Type B pancreatic cell (in vitro differentiated cells): ENCODE results near the gene STAT5B. TPM values are rescaled to one million over a fixed set of nuclear protein-coding genes. Genes with fewer than 3 reads are reported as not detected.
"Not testable (repeated sequence)": the region's sequence is repeated elsewhere in the genome, so short reads cannot be mapped to it uniquely, and the experiment has no call there.

Experiments used
- DNase-seq: peaks from one replicate; pipeline ENCODE4 v3.0.0; 2021; ENCODE audit warnings: mixed read lengths; ENCODE audit not compliant: unreplicated experiment; ENCODE audit errors: extremely low spot score
- H3K27ac Mint-ChIP-seq: 2 replicates; pipeline ENCODE4 v1.8.0; 2021; ENCODE audit warnings: mild to moderate bottlenecking, mixed read lengths
- H3K27me3 Mint-ChIP-seq: 2 replicates; pipeline ENCODE4 v1.8.0; 2021; ENCODE audit warnings: mixed read lengths
- H3K36me3 Mint-ChIP-seq: 2 replicates; pipeline ENCODE4 v1.8.0; 2021; ENCODE audit warnings: mixed read lengths
- H3K4me1 Mint-ChIP-seq: one replicate; pipeline ENCODE4 v1.8.0; 2021; ENCODE audit warnings: mixed read lengths; ENCODE audit not compliant: unreplicated experiment
- H3K4me3 Mint-ChIP-seq: 2 replicates; pipeline ENCODE4 v1.8.0; 2021; ENCODE audit warnings: mild to moderate bottlenecking, mixed read lengths
- H3K9me3 Mint-ChIP-seq: 2 replicates; pipeline ENCODE4 v1.8.0; 2021; ENCODE audit warnings: mixed read lengths
- CTCF ChIP-seq: fragments of 200-600 bp; sonication (generic); conservative IDR thresholded peaks from 2 replicates; pipeline ENCODE4 v1.5.0; 2021; ENCODE audit warnings: antibody characterized with exemption, mild to moderate bottlenecking
- total RNA-seq: library from RNA; stranded (reverse); gene quantifications from 2 replicates; pipeline ENCODE4 v1.2.1, GENCODE V29; 2021; ENCODE audit warnings: low replicate concordance

STAT5B gene
- total RNA-seq, 1 donor from 2014 or later: 42.3 TPM

DNA sequence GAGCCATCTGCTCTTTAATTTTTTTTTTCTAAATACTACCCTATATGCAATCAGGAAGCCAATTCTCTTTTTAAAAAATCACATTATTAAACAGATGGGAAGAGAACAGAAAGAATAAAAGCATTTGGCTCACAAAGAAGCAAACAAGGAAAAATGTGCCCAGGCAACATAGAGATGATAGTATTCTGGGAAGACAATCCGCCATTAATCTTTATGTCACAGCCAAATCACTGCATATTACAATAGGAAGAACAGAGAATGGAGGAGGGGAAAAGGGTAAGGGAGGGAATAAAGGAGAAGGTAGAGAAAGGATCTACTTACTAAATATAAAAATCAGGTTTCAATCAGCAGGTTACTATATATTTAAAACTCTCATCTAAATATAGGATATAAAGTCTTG lies 34.3 kb downstream of the STAT5B start:
- TF ChIP-seq CTCF: no peak
- H3K27ac Mint-ChIP-seq: no peak overlapping the region
- no peaks in the 10 kb centered on the region for H3K9me3 Mint-ChIP-seq
- no peak overlapping the region for H3K4me3 Mint-ChIP-seq
- H3K27me3 Mint-ChIP-seq: no peaks in the 10 kb centered on the region
- no peak for DNase-seq
- H3K4me1 Mint-ChIP-seq: peaks cover 21% of the 10 kb centered on the region
- H3K36me3 Mint-ChIP-seq: no peaks in the 10 kb centered on the region

DNA sequence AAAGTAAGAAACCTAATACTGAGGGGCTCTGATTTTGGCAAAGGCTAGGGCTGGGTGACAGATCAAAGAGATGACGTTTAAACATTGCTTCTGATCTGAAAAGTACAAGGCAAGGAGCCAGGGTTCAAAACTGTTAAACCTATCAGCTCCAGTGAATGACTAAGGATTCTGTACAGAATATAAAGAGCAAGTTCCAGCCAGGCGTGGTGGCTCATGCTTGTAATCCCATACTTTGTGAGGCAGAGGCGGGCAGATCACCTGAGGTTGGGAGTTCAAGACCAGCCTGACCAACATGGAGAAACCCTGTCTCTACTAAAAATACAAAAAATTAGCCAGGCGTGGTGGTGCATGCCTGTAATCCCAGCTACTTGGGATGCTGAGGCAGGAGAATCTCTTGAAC lies 35.3 kb downstream of the STAT5B start:
- not testable (repeated sequence) for H3K9me3 Mint-ChIP-seq, DNase-seq, H3K27me3 Mint-ChIP-seq, H3K27ac Mint-ChIP-seq, H3K36me3 Mint-ChIP-seq, H3K4me3 Mint-ChIP-seq
- H3K4me1 Mint-ChIP-seq: peaks cover 16% of the 10 kb centered on the region

DNA sequence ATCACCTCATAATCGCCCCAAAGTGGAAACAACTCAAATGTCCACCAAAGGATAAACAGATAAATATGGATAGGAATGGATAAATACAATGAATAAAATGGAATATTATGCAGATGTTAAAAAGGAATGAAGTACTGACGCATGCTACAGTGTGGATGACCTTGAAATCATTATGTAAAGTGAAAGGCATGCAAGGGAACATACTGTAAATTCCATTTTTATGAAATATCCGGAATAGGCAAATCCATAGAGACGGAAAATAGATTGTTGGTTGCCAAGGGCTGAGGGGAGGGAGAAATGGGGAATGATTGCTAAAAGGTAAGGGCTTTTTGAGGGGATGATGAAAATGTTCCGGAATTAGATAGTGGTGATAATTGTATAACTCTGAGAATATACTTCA lies 36.0 kb downstream of the STAT5B start:
- Mint-ChIP-seq H3K27ac (no peak overlapping the region), H3K4me1 (peaks cover 16% of the 10 kb centered on the region), H3K4me3 (no peak overlapping the region), H3K9me3 (no peaks in the 10 kb centered on the region), H3K27me3 (no peaks in the 10 kb centered on the region), H3K36me3 (no peaks in the 10 kb centered on the region)
- no peak for TF ChIP-seq CTCF
- no peak for DNase-seq

- not testable (repeated sequence) for H3K36me3 Mint-ChIP-seq, H3K27ac Mint-ChIP-seq
Observed at GRCh38 chr17:42239576-42239975, 36.6 kb downstream of the STAT5B start.

DNA sequence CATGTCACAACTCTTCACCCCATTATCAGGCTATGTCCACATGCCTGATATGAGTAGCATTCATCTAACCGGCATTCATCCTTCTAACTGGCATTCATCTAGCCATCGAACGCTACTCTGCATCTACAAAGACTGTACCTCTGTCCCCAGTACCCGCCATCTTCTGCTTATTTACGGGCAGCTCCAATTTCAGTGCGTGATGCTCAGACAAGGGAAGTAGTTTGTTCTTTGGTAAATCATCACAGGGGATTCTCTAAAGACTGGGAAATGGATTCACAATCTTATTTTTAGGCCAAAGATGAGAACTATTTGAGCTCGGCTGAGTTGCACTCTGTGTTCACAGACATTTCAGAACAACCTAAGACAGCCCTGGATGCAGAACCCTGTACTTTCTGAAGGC lies 39.4 kb downstream of the STAT5B start:
- no peak overlapping the region for H3K4me3 Mint-ChIP-seq
- no peak for DNase-seq
- H3K27me3 Mint-ChIP-seq: no peaks in the 10 kb centered on the region
- no peaks in the 10 kb centered on the region for H3K9me3 Mint-ChIP-seq
- no peaks in the 10 kb centered on the region for H3K36me3 Mint-ChIP-seq
- H3K27ac Mint-ChIP-seq: no peak overlapping the region
- TF ChIP-seq CTCF: no peak
- H3K4me1 Mint-ChIP-seq: peaks cover 2% of the 10 kb centered on the region

More at GRCh38 chr17:42239576-42239975, 36.6 kb downstream of the STAT5B start:
- DNase-seq, H3K27me3 Mint-ChIP-seq, H3K4me3 Mint-ChIP-seq, H3K9me3 Mint-ChIP-seq: not testable (repeated sequence)
- H3K4me1 Mint-ChIP-seq: peaks cover 15% of the 10 kb centered on the region

DNA sequence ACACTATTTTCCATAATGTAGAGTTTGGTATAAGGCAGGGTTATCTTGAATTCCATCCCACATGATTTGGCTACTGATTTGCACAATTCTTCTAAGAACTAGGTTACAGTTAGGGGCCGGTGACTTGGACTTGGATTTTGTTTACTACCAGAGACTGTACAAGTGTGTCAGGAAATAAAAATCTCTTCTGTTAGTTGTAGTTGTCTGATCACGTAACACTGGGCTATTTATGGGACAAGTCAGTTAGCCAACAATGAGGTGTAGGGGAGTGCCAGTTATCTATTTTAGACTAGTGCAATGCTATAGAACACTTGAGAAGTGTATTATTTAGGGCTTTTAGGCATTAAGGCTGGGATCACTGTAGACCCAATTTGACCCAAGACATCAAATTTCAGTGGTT lies 42.2 kb downstream of the STAT5B start:
- no peaks in the 10 kb centered on the region for H3K27me3 Mint-ChIP-seq
- H3K36me3 Mint-ChIP-seq: no peaks in the 10 kb centered on the region
- no peak overlapping the region for H3K27ac Mint-ChIP-seq
- no peak overlapping the region for H3K4me3 Mint-ChIP-seq
- no peaks in the 10 kb centered on the region for H3K9me3 Mint-ChIP-seq
- no peak for DNase-seq
- no peaks in the 10 kb centered on the region for H3K4me1 Mint-ChIP-seq
- no peak for TF ChIP-seq CTCF

DNA sequence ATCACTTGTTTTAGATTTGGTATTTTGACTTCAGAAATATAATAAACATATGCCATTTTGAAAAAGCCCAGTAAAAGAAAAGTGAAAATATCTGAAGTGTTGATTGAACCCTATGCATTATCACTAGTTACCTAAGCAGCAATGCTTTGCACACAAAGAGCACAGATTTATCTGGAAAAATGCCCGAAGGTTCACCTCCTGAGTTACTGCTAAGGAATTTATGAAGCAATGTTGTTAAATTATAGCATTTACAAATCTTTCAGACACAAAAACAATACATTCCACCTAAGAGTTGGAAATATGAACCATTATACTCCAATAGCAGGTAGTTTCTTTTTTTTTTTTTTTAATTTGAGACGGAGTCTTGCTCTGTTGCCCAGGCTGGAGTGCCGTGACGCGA lies 43.0 kb downstream of the STAT5B start:
- Mint-ChIP-seq H3K4me1 (no peaks in the 10 kb centered on the region), H3K9me3 (no peaks in the 10 kb centered on the region), H3K27ac (no peak overlapping the region), H3K36me3 (no peaks in the 10 kb centered on the region), H3K4me3 (no peak overlapping the region), H3K27me3 (no peaks in the 10 kb centered on the region)
- no peak for DNase-seq
- no peak for TF ChIP-seq CTCF
